ENCODE results near the gene FBP1.
A peak's percentile ranks its signal among the peaks of the same experiment; 100 is the strongest.

The FBP1 gene

GRCh38 chr9:94639061-94639998 is at the start of gene FBP1:
Gene FBP1 (minus strand): TSS chr9:94639518. CDS start chr9:94639310, 208 bp downstream.
- peak; percentile 60 for DNase-seq (ENCODE audit: low spot score)

- DNase-seq (ENCODE audit: low spot score): no peak
Measured at GRCh38 chr9:94687451-94687850, 48.1 kb upstream of the FBP1 start.

GRCh38 chr9:94685359-94685758 is 46.0 kb upstream of the FBP1 start:
- DNase-seq (ENCODE audit: low spot score): no peak

- peak; percentile 54 for DNase-seq (ENCODE audit: low spot score)
Measured at GRCh38 chr9:94681508-94681907, 42.2 kb upstream of the FBP1 start.

- no peak for DNase-seq (ENCODE audit: low spot score)
Measured at GRCh38 chr9:94680621-94681020, 41.3 kb upstream of the FBP1 start.

GRCh38 chr9:94680020-94680419 is 40.7 kb upstream of the FBP1 start:
- DNase-seq (ENCODE audit: low spot score): no peak

- DNase-seq (ENCODE audit: low spot score): no peak
Measured at GRCh38 chr9:94679587-94679986, 40.3 kb upstream of the FBP1 start.

GRCh38 chr9:94677929-94678328 is 38.6 kb upstream of the FBP1 start:
- DNase-seq (ENCODE audit: low spot score): no peak

GRCh38 chr9:94676446-94677131 is 37.3 kb upstream of the FBP1 start:
- DNase-seq (ENCODE audit: low spot score): no peak

GRCh38 chr9:94675008-94675881 is 35.9 kb upstream of the FBP1 start:
- DNase-seq (ENCODE audit: low spot score): no peak

GRCh38 chr9:94672811-94673487 is 33.6 kb upstream of the FBP1 start:
- no peak for DNase-seq (ENCODE audit: low spot score)

GRCh38 chr9:94668928-94669729 is 29.8 kb upstream of the FBP1 start:
- DNase-seq (ENCODE audit: low spot score): peak; percentile 33

GRCh38 chr9:94668418-94668927 is 29.2 kb upstream of the FBP1 start:
- no peak for DNase-seq (ENCODE audit: low spot score)

GRCh38 chr9:94666364-94667099 is 27.2 kb upstream of the FBP1 start:
- DNase-seq (ENCODE audit: low spot score): no peak

- DNase-seq (ENCODE audit: low spot score): no peak
Measured at GRCh38 chr9:94665613-94666012, 26.3 kb upstream of the FBP1 start.

GRCh38 chr9:94664801-94665200 is 25.5 kb upstream of the FBP1 start:
- DNase-seq (ENCODE audit: low spot score): no peak

- DNase-seq (ENCODE audit: low spot score): no peak
Measured at GRCh38 chr9:94663640-94664039, 24.3 kb upstream of the FBP1 start.

GRCh38 chr9:94663140-94663539 is 23.8 kb upstream of the FBP1 start:
- no peak for DNase-seq (ENCODE audit: low spot score)

- no peak for DNase-seq (ENCODE audit: low spot score)
Measured at GRCh38 chr9:94657021-94657725, 17.9 kb upstream of the FBP1 start.

Data from germinal center (tissue), 1 donor.